GM12878 (cell line): ENCODE results near the gene NAT10. TPM values are rescaled to one million over a fixed set of nuclear protein-coding genes. Genes with fewer than 3 reads are reported as not detected.

Experiments
- ATAC-seq: fragments of 200-7000 bp; cut with Tn5 transposase; 3 replicates; pipeline ENCODE4 v1.9.1; 2020; ENCODE audit warnings: mild to moderate bottlenecking, moderate library complexity
- BruUV-seq: library from RNA; stranded (reverse); fragments of 400-500 nt; replicated peaks from 2 replicates; lab custom pipeline; 2021; lab: Mats Ljungman, UMichigan
- CTCF ChIA-PET: fragments of 300-600 bp; sonication (Branson Sonifier 250); formaldehyde crosslinking; extraction: SDS; loops from one replicate; lab custom pipeline; 2021; ENCODE audit warnings: inconsistent platforms; lab: Yijun Ruan, JAX
- POLR2A ChIA-PET: fragments of 350-600 bp; formaldehyde crosslinking; extraction: SDS; loops from one replicate; lab custom pipeline; 2021; ENCODE audit warnings: inconsistent platforms; lab: Charles Lee
- RAD21 ChIA-PET: fragments of 300-600 bp; sonication (Branson Sonifier 250); formaldehyde crosslinking; loops from one replicate; lab custom pipeline; 2023; ENCODE audit warnings: antibody characterized with exemption; ENCODE audit not compliant: unreplicated experiment; lab: Charles Lee
- SMC1A ChIA-PET: fragments of 300-600 bp; sonication (Branson Sonifier 250); formaldehyde crosslinking; loops from one replicate; lab custom pipeline; 2023; ENCODE audit not compliant: unreplicated experiment, uncharacterized antibody; lab: Charles Lee
- DNase-seq: peaks from one replicate; pipeline ENCODE4 v3.0.0-alpha.2; 2011; ENCODE audit warnings: low read depth, low spot score
- FAIRE-seq: peaks from 3 replicates; lab custom pipeline; 2011; peaks lifted over from hg19 to GRCh38; lab: Jason Lieb, UNC
- H2AFZ ChIP-seq: 2 replicates; pipeline ENCODE4 v1.6.0; 2011; ENCODE audit warnings: low read depth, low read length, control low read depth; ENCODE audit not compliant: control insufficient read depth
- H3K27ac ChIP-seq: 2 replicates; pipeline ENCODE4 v1.5.1; 2011; ENCODE audit warnings: control low read depth; ENCODE audit not compliant: control insufficient read depth, insufficient read depth
- H3K27me3 ChIP-seq, 2 experiments: replicated peaks in 1 of 2; 2 replicates each; pipeline versions ENCODE4 v1.6.0 to v1.6.1; 2011; ENCODE audit warnings: low read length in 1 of 2; ENCODE audit not compliant: control insufficient read depth in 2 of 2, insufficient read depth in 2 of 2
- H3K36me3 ChIP-seq, 2 experiments: 2 replicates each; pipeline ENCODE4 v1.5.1; 2011; ENCODE audit warnings: low read length in 1 of 2; ENCODE audit not compliant: control insufficient read depth in 2 of 2, insufficient read depth in 2 of 2
- H3K4me1 ChIP-seq: 2 replicates; pipeline ENCODE4 v1.6.1; 2011; ENCODE audit warnings: mild to moderate bottlenecking, low read length, moderate library complexity, mixed read lengths; ENCODE audit not compliant: control insufficient read depth, insufficient read depth
- H3K4me2 ChIP-seq: 2 replicates; pipeline ENCODE4 v1.6.0; 2011; ENCODE audit warnings: control low read depth; ENCODE audit not compliant: control insufficient read depth, insufficient read depth
- H3K4me3 ChIP-seq: fragments of 200-600 bp; sonication (generic); 2 replicates; pipeline ENCODE4 v1.5.1; 2016
- H3K79me2 ChIP-seq: 2 replicates; pipeline ENCODE4 v1.6.0; 2011; ENCODE audit warnings: low read length; ENCODE audit not compliant: control insufficient read depth, insufficient read depth
- H3K9ac ChIP-seq: 2 replicates; pipeline ENCODE4 v1.8.0; 2011; ENCODE audit warnings: low read length, control low read depth, mixed read lengths; ENCODE audit not compliant: control insufficient read depth, insufficient read depth
- H3K9me3 ChIP-seq: replicated peaks from 3 replicates; pipeline ENCODE4 v1.5.1; 2011; ENCODE audit warnings: mild to moderate bottlenecking, low read length; ENCODE audit not compliant: control insufficient read depth, insufficient read depth
- H4K20me1 ChIP-seq: 2 replicates; pipeline ENCODE4 v1.6.0; 2011; ENCODE audit not compliant: control insufficient read depth, insufficient read depth
- CBX3 ChIP-seq: fragments of 200-600 bp; sonication (generic); IDR thresholded peaks from 2 replicates; pipeline ENCODE4 v1.6.1; 2016; ENCODE audit warnings: low read depth, borderline replicate concordance
- ETV6 ChIP-seq, 2 experiments: fragments of 450-650 bp in 1 of 2; IDR thresholded peaks in 1 of 2; conservative IDR thresholded peaks in 1 of 2; 2 replicates each; pipeline ENCODE4 v1.6.1; 2014; ENCODE audit warnings: antibody characterized with exemption in 1 of 2, borderline replicate concordance in 1 of 2, low read depth in 1 of 2, mild to moderate bottlenecking in 1 of 2, moderate library complexity in 1 of 2
- NFYB ChIP-seq: IDR thresholded peaks from 2 replicates; pipeline ENCODE4 v1.6.1; 2011; ENCODE audit warnings: low read depth, mild to moderate bottlenecking, low read length, improper control_type of control experiment, moderate library complexity; ENCODE audit not compliant: insufficient read depth
- NR2C2 ChIP-seq: IDR thresholded peaks from 2 replicates; pipeline ENCODE4 v1.6.1; 2011; ENCODE audit warnings: borderline replicate concordance, low read depth; ENCODE audit not compliant: control insufficient read depth, insufficient read length
- POLR2AphosphoS2 ChIP-seq: IDR thresholded peaks from 2 replicates; pipeline ENCODE4 v1.6.1; 2011; ENCODE audit warnings: low read depth, mild to moderate bottlenecking, low read length, improper control_type of control experiment, moderate library complexity
- SRF ChIP-seq, 2 experiments: IDR thresholded peaks; 2 replicates each; pipeline ENCODE4 v1.6.1; 2011; ENCODE audit warnings: low read depth in 2 of 2, low read length in 2 of 2, mild to moderate bottlenecking in 1 of 2, moderate library complexity in 1 of 2
- ZNF217 ChIP-seq: fragments of 450-650 bp; IDR thresholded peaks from 2 replicates; pipeline ENCODE4 v1.6.1; 2017; ENCODE audit warnings: antibody characterized with exemption, mild to moderate bottlenecking
- WGBS: methylation state at CpG from one replicate; pipeline ENCODE4 v1.1.6; 2016; ENCODE audit warnings: low lambda C conversion rate; ENCODE audit not compliant: insufficient replicate concordance, insufficient coverage; ENCODE audit errors: missing lambda C conversion rate; 5-methylcytosine and 5-hydroxymethylcytosine counted together
- in situ Hi-C: fragments of 300-500 bp; cut with MboI; formaldehyde crosslinking; loops from 9 replicates; pipeline ENCODE4 v1.14.3; 2018; ENCODE audit warnings: mixed read lengths
- intact Hi-C: fragments of 100-400 bp; cut with micrococcal nuclease; formaldehyde crosslinking; loops from one replicate; pipeline ENCODE4 v1.14.2; 2022; ENCODE audit not compliant: unreplicated experiment
- polyA plus RNA-seq, 11 experiments: library from polyadenylated mRNA; depleted of rRNA in 4 of 11; unstranded in 6 of 11; stranded (reverse) in 5 of 11; fragments of >200 nt; fragmentation: Nextera tagmentation in 4 of 11; fragmentation: Illumina TruSeq in 1 of 11; extraction: Ambion mirVana in 4 of 11; extraction: Trizol in 1 of 11; gene quantifications; 1 replicate in 1 of 11; 2 replicates in 10 of 11; pipeline versions ENCODE4 v1.2.1 to v1.2.3, GENCODE V29; 2011 to 2016; ENCODE audit warnings: inconsistent platforms in 2 of 11, missing spikeins in 2 of 11, low read depth in 1 of 11
- total RNA-seq, 4 experiments: library from RNA; depleted of rRNA in 3 of 4; stranded (reverse); fragments of >200 nt in 3 of 4; fragmentation: Illumina TruSeq in 1 of 4; extraction: Trizol in 1 of 4; gene quantifications; 2 replicates each; pipeline versions ENCODE4 v1.2.1 to v1.2.3, GENCODE V29; 2013 to 2021

Gene NAT10
- total and polyA plus RNA-seq, 10 of the 15 experiments (the other 5 are each of a cell fraction or from before 2014, with no cell fraction given): 45.1 to 95.5 (median 72.8) TPM

- Histone ChIP-seq H3K4me1 (peaks cover 9% of the 10 kb centered on the region), H3K36me3 (peaks cover 31 to 49% of the 10 kb centered on the region in 2 experiments), H2AFZ (no peak overlapping the region), H3K9ac (no peak overlapping the region), H3K9me3 (no peaks in the 10 kb centered on the region), H3K4me3 (no peak overlapping the region), H3K4me2 (no peak overlapping the region), H4K20me1 (no peaks in the 10 kb centered on the region), H3K27me3 (no peaks in the 10 kb centered on the region), H3K79me2 (no peaks in the 10 kb centered on the region), H3K27ac (no peak overlapping the region)
- CTCF ChIA-PET: interaction anchor here (1.1 to 1.7 kb wide), 2 partner anchors 135 kb away, joined by 4 to 5 read pairs; no protein-coding TSS in a partner anchor
- no peak for FAIRE-seq
- 99% methylated on average over 4 of the region's 4 CpGs for WGBS
- DNase-seq: no peak
- no TSS peak for BruUV-seq
- SMC1A ChIA-PET: interaction anchor here (0.6 to 1.6 kb wide), 2 partner anchors 14 to 40 kb away, joined by 3 read pairs; no protein-coding TSS in a partner anchor
- TF ChIP-seq ETV6 (conservative IDR thresholded peaks at IDR 0.05 in 1 of 2, IDR thresholded peaks at IDR 0.05 in 1 of 2; ENCODE audit: borderline replicate concordance in 1 of 2, low read depth in 1 of 2): no peak
- RAD21 ChIA-PET: interaction anchor here (0.9 to 1.5 kb wide), 3 partner anchors 12 to 135 kb away, joined by 3 to 4 read pairs (median 4); partner anchors contain the start of gene CAPRIN1
- no peak for ATAC-seq
- in situ Hi-C loops (no loop called here), intact Hi-C loops (no loop called here)
- POLR2A ChIA-PET: interaction anchor here (0.9 to 1.0 kb wide), 2 partner anchors 13 to 21 kb away, joined by 3 to 5 read pairs; no protein-coding TSS in a partner anchor
Observed at GRCh38 chr11:34132261-34132965, 27.0 kb downstream of the NAT10 start.

GRCh38 chr11:34134765-34135164 lies 29.3 kb downstream of the NAT10 start:
- intact Hi-C loops: no loop called here
- no peaks in the 10 kb centered on the region for H4K20me1 ChIP-seq
- FAIRE-seq (no peak), DNase-seq (peak; percentile 26), ATAC-seq (peak; percentile 84)
- in situ Hi-C loops: no loop called here
- RAD21 ChIA-PET: interaction anchor here (1.4 to 2.2 kb wide), 2 partner anchors 10 to 147 kb away, joined by 3 to 14 read pairs; no protein-coding TSS in a partner anchor
- POLR2A ChIA-PET: interaction anchor here (3.0 kb wide), 1 partner anchor 11 kb away, joined by 16 read pairs; no protein-coding TSS in a partner anchor
- BruUV-seq: no TSS peak
- H3K27ac ChIP-seq: peak overlapping the region; percentile 1; the same call in 1 of the 2 replicates
- no peak overlapping the region for H3K4me2 ChIP-seq
- TF ChIP-seq NR2C2 (no peak), POLR2AphosphoS2 (no peak), NFYB (0 out of 2 replicates have a peak, but pooled peaks have one; percentile 23), SRF (IDR thresholded peaks at IDR 0.05; ENCODE audit: low read depth in 2 of 2, low read length in 2 of 2) (peak in 1 of 2 experiments; percentile 62; a peak in 1 of 4 replicates), CBX3 (no peak), ZNF217 (no peak)
- no peak overlapping the region for H3K9ac ChIP-seq
- H3K36me3 ChIP-seq: peaks cover 44 to 59% of the 10 kb centered on the region in 2 experiments
- no peaks in the 10 kb centered on the region for H3K79me2 ChIP-seq
- no peak overlapping the region for H2AFZ ChIP-seq
- SMC1A ChIA-PET: interaction anchor here (0.6 to 1.3 kb wide), 5 partner anchors 10 to 45 kb away, joined by 3 read pairs; no protein-coding TSS in a partner anchor
- no peak overlapping the region for H3K4me3 ChIP-seq
- no peaks in the 10 kb centered on the region for H3K9me3 ChIP-seq
- 2% methylated on average over 5 of the region's 5 CpGs for WGBS
- H3K27me3 ChIP-seq: no peaks in the 10 kb centered on the region
- H3K4me1 ChIP-seq: peaks cover 9% of the 10 kb centered on the region
- CTCF ChIA-PET: interaction anchor here (1.0 to 1.1 kb wide), 3 partner anchors 19 to 148 kb away, joined by 3 read pairs; no protein-coding TSS in a partner anchor
